DND-41 (cell line): ENCODE results near the gene ELL.

Source experiments
- CTCF ChIP-seq: IDR thresholded peaks from 2 replicates; pipeline ENCODE4 v1.5.1; 2012; ENCODE audit warnings: borderline replicate concordance, low read length, moderate library complexity, mild to moderate bottlenecking; ENCODE audit not compliant: poor library complexity, severe bottlenecking; ENCODE audit errors: extremely low read depth
- EZH2 ChIP-seq: IDR thresholded peaks from 3 replicates; pipeline ENCODE4 v1.6.1; 2012; ENCODE audit warnings: borderline replicate concordance, low read depth, mild to moderate bottlenecking, moderate library complexity, low read length, inconsistent platforms; ENCODE audit not compliant: severe bottlenecking

GRCh38 chr19:18456974-18457373, 64.9 kb downstream of the ELL start:
- TF ChIP-seq CTCF, result no peak
- no peak for TF ChIP-seq EZH2
